Measurements from ENCODE around the gene ATP2C2.

DNA sequence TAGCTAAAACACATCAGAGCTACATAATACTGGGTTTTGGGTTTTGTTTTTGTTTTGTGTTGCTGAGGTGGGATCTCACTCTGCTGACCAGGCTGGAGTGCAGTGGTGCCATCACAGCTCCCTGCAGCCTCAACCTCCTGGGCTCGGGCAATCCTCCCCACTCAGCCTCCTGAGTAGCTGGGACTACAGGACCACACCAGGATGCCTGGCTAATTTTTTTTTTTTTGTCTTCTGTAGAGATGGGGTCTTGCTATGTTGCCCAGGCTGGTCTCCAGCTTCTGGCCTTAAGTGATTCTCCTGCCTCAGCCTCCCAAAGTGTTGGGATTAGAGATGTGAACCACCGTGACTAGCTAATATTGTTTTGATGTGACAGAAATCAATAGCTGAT lies 129.9 kb downstream of the ATP2C2 start:
- TF ChIP-seq, protein P1, sequence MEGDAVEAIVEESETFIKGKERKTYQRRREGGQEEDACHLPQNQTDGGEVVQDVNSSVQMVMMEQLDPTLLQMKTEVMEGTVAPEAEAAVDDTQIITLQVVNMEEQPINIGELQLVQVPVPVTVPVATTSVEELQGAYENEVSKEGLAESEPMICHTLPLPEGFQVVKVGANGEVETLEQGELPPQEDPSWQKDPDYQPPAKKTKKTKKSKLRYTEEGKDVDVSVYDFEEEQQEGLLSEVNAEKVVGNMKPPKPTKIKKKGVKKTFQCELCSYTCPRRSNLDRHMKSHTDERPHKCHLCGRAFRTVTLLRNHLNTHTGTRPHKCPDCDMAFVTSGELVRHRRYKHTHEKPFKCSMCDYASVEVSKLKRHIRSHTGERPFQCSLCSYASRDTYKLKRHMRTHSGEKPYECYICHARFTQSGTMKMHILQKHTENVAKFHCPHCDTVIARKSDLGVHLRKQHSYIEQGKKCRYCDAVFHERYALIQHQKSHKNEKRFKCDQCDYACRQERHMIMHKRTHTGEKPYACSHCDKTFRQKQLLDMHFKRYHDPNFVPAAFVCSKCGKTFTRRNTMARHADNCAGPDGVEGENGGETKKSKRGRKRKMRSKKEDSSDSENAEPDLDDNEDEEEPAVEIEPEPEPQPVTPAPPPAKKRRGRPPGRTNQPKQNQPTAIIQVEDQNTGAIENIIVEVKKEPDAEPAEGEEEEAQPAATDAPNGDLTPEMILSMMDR (IDR thresholded peaks at IDR 0.05), result no peak
- TF ChIP-seq POLR2A (IDR thresholded peaks at IDR 0.05), result no peak
